Chondrocyte (in vitro differentiated cells): ENCODE measurements around the gene BRD2. TPM values are rescaled to one million over a fixed set of nuclear protein-coding genes. Genes with fewer than 3 reads are reported as not detected.

Experiments used
- DNase-seq: peaks from one replicate; pipeline ENCODE4 v3.0.0; 2021; ENCODE audit warnings: mixed read lengths, low spot score
- H3K27ac Mint-ChIP-seq: one replicate; pipeline ENCODE4 v1.8.0; 2021; ENCODE audit warnings: mild to moderate bottlenecking, moderate library complexity, mixed read lengths; ENCODE audit not compliant: unreplicated experiment
- H3K27me3 Mint-ChIP-seq: 2 replicates; pipeline ENCODE4 v1.8.0; 2021; ENCODE audit warnings: low read depth, mixed read lengths
- H3K36me3 Mint-ChIP-seq: 2 replicates; pipeline ENCODE4 v1.8.0; 2021; ENCODE audit warnings: low read depth, mixed read lengths
- H3K4me1 Mint-ChIP-seq: 2 replicates; pipeline ENCODE4 v1.8.0; 2021; ENCODE audit warnings: low read depth, mild to moderate bottlenecking, mixed read lengths
- H3K4me3 Mint-ChIP-seq: one replicate; pipeline ENCODE4 v1.8.0; 2021; ENCODE audit warnings: mild to moderate bottlenecking, moderate library complexity, mixed read lengths; ENCODE audit not compliant: unreplicated experiment
- H3K9me3 Mint-ChIP-seq: 2 replicates; pipeline ENCODE4 v1.8.0; 2021; ENCODE audit warnings: low read depth, mixed read lengths
- total RNA-seq: library from RNA; stranded (reverse); gene quantifications from 3 replicates; pipeline ENCODE4 v1.2.1, GENCODE V29; 2021
- TF ChIP-seq, protein P1 (sequence below): fragments of 200-600 bp; sonication (generic); IDR thresholded peaks from 2 replicates; pipeline ENCODE4 v1.5.0; 2021; ENCODE audit warnings: antibody characterized with exemption, mild to moderate bottlenecking, moderate library complexity

Gene BRD2
- total RNA-seq, 1 donor from 2014 or later = 150 TPM

DNA sequence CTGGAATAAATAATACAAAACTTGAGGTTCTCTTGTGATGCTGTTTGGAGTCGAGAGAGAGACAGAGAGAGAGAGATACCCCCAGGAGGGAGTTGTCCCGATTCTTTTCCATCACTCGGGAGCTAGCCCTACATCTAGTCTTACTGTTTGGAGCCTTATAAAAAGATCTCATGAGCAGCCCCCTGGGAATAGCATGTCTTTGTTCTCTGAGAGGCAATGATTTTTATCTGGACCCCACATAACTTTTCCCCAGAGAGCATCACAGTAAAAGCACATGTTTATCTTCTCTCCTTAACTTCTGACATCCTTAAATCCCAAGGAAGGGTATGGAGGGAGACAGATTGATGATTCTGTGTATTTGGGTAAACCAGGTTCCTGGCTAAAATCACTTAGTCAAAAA lies 61.9 kb downstream of the BRD2 start:
- no peak overlapping the region for H3K4me3 Mint-ChIP-seq
- no peak for DNase-seq
- H3K27ac Mint-ChIP-seq = no peak overlapping the region
- TF ChIP-seq, protein P1, sequence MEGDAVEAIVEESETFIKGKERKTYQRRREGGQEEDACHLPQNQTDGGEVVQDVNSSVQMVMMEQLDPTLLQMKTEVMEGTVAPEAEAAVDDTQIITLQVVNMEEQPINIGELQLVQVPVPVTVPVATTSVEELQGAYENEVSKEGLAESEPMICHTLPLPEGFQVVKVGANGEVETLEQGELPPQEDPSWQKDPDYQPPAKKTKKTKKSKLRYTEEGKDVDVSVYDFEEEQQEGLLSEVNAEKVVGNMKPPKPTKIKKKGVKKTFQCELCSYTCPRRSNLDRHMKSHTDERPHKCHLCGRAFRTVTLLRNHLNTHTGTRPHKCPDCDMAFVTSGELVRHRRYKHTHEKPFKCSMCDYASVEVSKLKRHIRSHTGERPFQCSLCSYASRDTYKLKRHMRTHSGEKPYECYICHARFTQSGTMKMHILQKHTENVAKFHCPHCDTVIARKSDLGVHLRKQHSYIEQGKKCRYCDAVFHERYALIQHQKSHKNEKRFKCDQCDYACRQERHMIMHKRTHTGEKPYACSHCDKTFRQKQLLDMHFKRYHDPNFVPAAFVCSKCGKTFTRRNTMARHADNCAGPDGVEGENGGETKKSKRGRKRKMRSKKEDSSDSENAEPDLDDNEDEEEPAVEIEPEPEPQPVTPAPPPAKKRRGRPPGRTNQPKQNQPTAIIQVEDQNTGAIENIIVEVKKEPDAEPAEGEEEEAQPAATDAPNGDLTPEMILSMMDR = no peak
- H3K36me3 Mint-ChIP-seq = no peaks in the 10 kb centered on the region
- H3K27me3 Mint-ChIP-seq = peaks cover 80% of the 10 kb centered on the region
- H3K9me3 Mint-ChIP-seq = peaks cover 12% of the 10 kb centered on the region
- no peaks in the 10 kb centered on the region for H3K4me1 Mint-ChIP-seq

Other genes with a start within 250 kb of the BRD2 start
- gene HLA-DQA2, start 227.2 kb upstream of the BRD2 start, total RNA-seq = not detected in 3 replicates
- not detected in 3 replicates for gene HLA-DQB2, start 205.1 kb upstream of the BRD2 start, total RNA-seq
- 0.25 to 0.56 TPM in 2 of 3 replicates, not detected in the other for gene HLA-DOB, start 151.6 kb upstream of the BRD2 start, total RNA-seq
- gene TAP2, start 129.9 kb upstream of the BRD2 start, total RNA-seq = 16.3 to 28.0 TPM (median 20.3 TPM) in 3 replicates
- gene PSMB8, start 124.5 kb upstream of the BRD2 start, total RNA-seq = 14.6 to 17.4 TPM (median 16.2 TPM) in 3 replicates
- 14.5 to 29.7 TPM (median 26.7 TPM) in 3 replicates for gene TAP1, start 114.9 kb upstream of the BRD2 start, total RNA-seq
- gene PSMB9, start 114.4 kb upstream of the BRD2 start, total RNA-seq = 0.90 to 1.2 TPM (median 1.2 TPM) in 3 replicates
- not detected in 3 replicates for gene HLA-DMB, start 27.6 kb upstream of the BRD2 start, total RNA-seq
- 3.6 to 5.5 TPM (median 5.4 TPM) in 3 replicates for gene HLA-DMA, start 15.5 kb upstream of the BRD2 start, total RNA-seq
- not detected in 3 replicates for gene HLA-DOA, start 41.0 kb downstream of the BRD2 start, total RNA-seq
- 0.65 to 1.3 TPM (median 1.2 TPM) in 3 replicates for gene HLA-DPA1, start 105.1 kb downstream of the BRD2 start, total RNA-seq
- 2.8 to 2.9 TPM (median 2.8 TPM) in 3 replicates for gene HLA-DPB1, start 107.4 kb downstream of the BRD2 start, total RNA-seq
- gene COL11A2, start 223.9 kb downstream of the BRD2 start, total RNA-seq = 2.8 to 10.0 TPM (median 10.0 TPM) in 3 replicates
- 45.1 to 51.5 TPM (median 46.5 TPM) in 3 replicates for gene RXRB, start 232.1 kb downstream of the BRD2 start, total RNA-seq
- gene SLC39A7, start 232.3 kb downstream of the BRD2 start, total RNA-seq = 222 to 238 TPM (median 225 TPM) in 3 replicates
- gene HSD17B8, start 236.1 kb downstream of the BRD2 start, total RNA-seq = 0.60 to 2.8 TPM (median 1.1 TPM) in 3 replicates
- 42.8 to 49.7 TPM (median 44.5 TPM) in 3 replicates for gene RING1, start 239.9 kb downstream of the BRD2 start, total RNA-seq